Activated B cell treated with CpG ODN at 0.5 μM for 24 hours (primary cell): ENCODE measurements around the gene RANBP10. TPM values are rescaled to one million over a fixed set of nuclear protein-coding genes. Genes with fewer than 3 reads are reported as not detected.
A peak's percentile ranks its signal among the peaks of the same experiment; 100 is the strongest.
"Not testable (repeated sequence)": the region's sequence is repeated elsewhere in the genome, so short reads cannot be mapped to it uniquely, and the experiment has no call there.

ENCODE experiments used
- ATAC-seq: fragments of 200-7000 bp; cut with Tn5 transposase; one replicate; pipeline ENCODE4 v1.10.0; 2021; ENCODE audit warnings: low read depth, mild to moderate bottlenecking, moderate library complexity
- CTCF ChIA-PET: fragments of 350-600 bp; sonication (Branson Sonifier 250); formaldehyde crosslinking; loops from one replicate; lab custom pipeline; 2021; ENCODE audit warnings: antibody characterized with exemption; lab: Charles Lee
- POLR2A ChIA-PET: fragments of 350-600 bp; sonication (Branson Sonifier 250); formaldehyde crosslinking; loops from one replicate; lab custom pipeline; 2021; ENCODE audit warnings: antibody characterized with exemption; lab: Charles Lee
- DNase-seq: peaks from one replicate; pipeline ENCODE4 v3.0.0; 2022
- H3K27ac Mint-ChIP-seq: one replicate; pipeline ENCODE4 v1.8.0; 2020; ENCODE audit warnings: mixed read lengths
- H3K27me3 Mint-ChIP-seq: one replicate; pipeline ENCODE4 v1.8.0; 2021; ENCODE audit warnings: mixed read lengths
- H3K36me3 Mint-ChIP-seq: one replicate; pipeline ENCODE4 v1.8.0; 2021; ENCODE audit warnings: low read depth, mixed read lengths
- H3K4me1 Mint-ChIP-seq: one replicate; pipeline ENCODE4 v1.8.0; 2021; ENCODE audit warnings: mixed read lengths
- H3K4me3 Mint-ChIP-seq: one replicate; pipeline ENCODE4 v1.8.0; 2020; ENCODE audit warnings: mild to moderate bottlenecking, mixed read lengths
- H3K9me3 Mint-ChIP-seq: one replicate; pipeline ENCODE4 v1.8.0; 2020; ENCODE audit warnings: mixed read lengths
- CTCF ChIP-seq: fragments of 200-600 bp; IDR thresholded peaks from one replicate; pipeline ENCODE4 v1.8.0; 2022; ENCODE audit warnings: antibody characterized with exemption, mild to moderate bottlenecking
- intact Hi-C: fragments of 100-400 bp; cut with micrococcal nuclease; formaldehyde crosslinking; loops from one replicate; pipeline ENCODE4 v1.15.1; 2024
- total RNA-seq: library from RNA; stranded (reverse); gene quantifications from 2 replicates; pipeline ENCODE4 v1.2.3, GENCODE V29; 2022

The RANBP10 gene
- total RNA-seq, 1 donor from 2014 or later: 30.6 TPM

GRCh38 chr16:67758006-67758405 lies 48.4 kb downstream of the RANBP10 start:
- H3K27ac Mint-ChIP-seq: no peak overlapping the region
- ChIA-PET CTCF (no interaction called here), POLR2A (no interaction called here)
- intact Hi-C loops: no loop called here
- H3K4me3 Mint-ChIP-seq: no peak overlapping the region
- peaks cover 45% of the 10 kb centered on the region for H3K36me3 Mint-ChIP-seq
- H3K4me1 Mint-ChIP-seq: peaks cover 23% of the 10 kb centered on the region
- H3K9me3 Mint-ChIP-seq: no peaks in the 10 kb centered on the region
- no peak for DNase-seq
- no peaks in the 10 kb centered on the region for H3K27me3 Mint-ChIP-seq
- ATAC-seq: no peak
- no peak for TF ChIP-seq CTCF

GRCh38 chr16:67752641-67753040 lies 53.7 kb downstream of the RANBP10 start:
- no peak for ATAC-seq
- no peak overlapping the region for H3K4me3 Mint-ChIP-seq
- no peaks in the 10 kb centered on the region for H3K27me3 Mint-ChIP-seq
- ChIA-PET POLR2A (interaction anchor here (1.1 kb wide), 1 partner anchor 221 kb away, joined by 4 read pairs; no protein-coding TSS in a partner anchor), CTCF (no interaction called here)
- no peak for TF ChIP-seq CTCF
- intact Hi-C loops: no loop called here
- peaks cover 20% of the 10 kb centered on the region for H3K36me3 Mint-ChIP-seq
- DNase-seq: no peak
- H3K4me1 Mint-ChIP-seq: peaks cover 32% of the 10 kb centered on the region
- no peaks in the 10 kb centered on the region for H3K9me3 Mint-ChIP-seq
- no peak overlapping the region for H3K27ac Mint-ChIP-seq

GRCh38 chr16:67751331-67751730 lies 55.0 kb downstream of the RANBP10 start:
- H3K9me3 Mint-ChIP-seq, H3K4me3 Mint-ChIP-seq, DNase-seq, ATAC-seq, H3K27me3 Mint-ChIP-seq, H3K27ac Mint-ChIP-seq, CTCF ChIA-PET, intact Hi-C loops: not testable (repeated sequence)
- peaks cover 32% of the 10 kb centered on the region for H3K4me1 Mint-ChIP-seq
- POLR2A ChIA-PET: interaction anchor here (0.6 kb wide), 1 partner anchor 52 kb away, joined by 4 read pairs; no protein-coding TSS in a partner anchor
- peaks cover 20% of the 10 kb centered on the region for H3K36me3 Mint-ChIP-seq

GRCh38 chr16:67750466-67750865 lies 55.9 kb downstream of the RANBP10 start:
- DNase-seq: no peak
- intact Hi-C loops: no loop called here
- Mint-ChIP-seq H3K36me3 (peaks cover 22% of the 10 kb centered on the region), H3K9me3 (no peaks in the 10 kb centered on the region), H3K4me3 (no peak overlapping the region), H3K4me1 (peaks cover 25% of the 10 kb centered on the region), H3K27ac (peak overlapping the region; percentile 46), H3K27me3 (no peaks in the 10 kb centered on the region)
- ATAC-seq: peak; percentile 50
- TF ChIP-seq CTCF: no peak
- ChIA-PET CTCF (no interaction called here), POLR2A (interaction anchor here (0.6 to 0.9 kb wide), 2 partner anchors 56 to 262 kb away, joined by 4 to 5 read pairs; partner anchors contain the start of genes RANBP10 and TSNAXIP1)

- POLR2A ChIA-PET: no interaction called here
- no peak for DNase-seq
- H3K36me3 Mint-ChIP-seq: peaks cover 20% of the 10 kb centered on the region
- no peak overlapping the region for H3K4me3 Mint-ChIP-seq
- TF ChIP-seq CTCF: no peak
- intact Hi-C loops: no loop called here
- H3K27ac Mint-ChIP-seq: peak overlapping the region; percentile 12
- CTCF ChIA-PET: no interaction called here
- peaks cover 25% of the 10 kb centered on the region for H3K4me1 Mint-ChIP-seq
- no peaks in the 10 kb centered on the region for H3K27me3 Mint-ChIP-seq
- H3K9me3 Mint-ChIP-seq: no peaks in the 10 kb centered on the region
- peak; percentile 18 for ATAC-seq
These were observed 56.8 kb downstream of the RANBP10 start for GRCh38 chr16:67749436-67750078.
